GM21737 (cell line): Measurements from ENCODE around the gene COL23A1.

Source experiments
- ATAC-seq: cut with Tn5 transposase; IDR thresholded peaks from one replicate; pipeline ENCODE4 v1.9.1; 2021; ENCODE audit warnings: mild to moderate bottlenecking, moderate library complexity; ENCODE audit not compliant: unreplicated experiment

Gene COL23A1

DNA sequence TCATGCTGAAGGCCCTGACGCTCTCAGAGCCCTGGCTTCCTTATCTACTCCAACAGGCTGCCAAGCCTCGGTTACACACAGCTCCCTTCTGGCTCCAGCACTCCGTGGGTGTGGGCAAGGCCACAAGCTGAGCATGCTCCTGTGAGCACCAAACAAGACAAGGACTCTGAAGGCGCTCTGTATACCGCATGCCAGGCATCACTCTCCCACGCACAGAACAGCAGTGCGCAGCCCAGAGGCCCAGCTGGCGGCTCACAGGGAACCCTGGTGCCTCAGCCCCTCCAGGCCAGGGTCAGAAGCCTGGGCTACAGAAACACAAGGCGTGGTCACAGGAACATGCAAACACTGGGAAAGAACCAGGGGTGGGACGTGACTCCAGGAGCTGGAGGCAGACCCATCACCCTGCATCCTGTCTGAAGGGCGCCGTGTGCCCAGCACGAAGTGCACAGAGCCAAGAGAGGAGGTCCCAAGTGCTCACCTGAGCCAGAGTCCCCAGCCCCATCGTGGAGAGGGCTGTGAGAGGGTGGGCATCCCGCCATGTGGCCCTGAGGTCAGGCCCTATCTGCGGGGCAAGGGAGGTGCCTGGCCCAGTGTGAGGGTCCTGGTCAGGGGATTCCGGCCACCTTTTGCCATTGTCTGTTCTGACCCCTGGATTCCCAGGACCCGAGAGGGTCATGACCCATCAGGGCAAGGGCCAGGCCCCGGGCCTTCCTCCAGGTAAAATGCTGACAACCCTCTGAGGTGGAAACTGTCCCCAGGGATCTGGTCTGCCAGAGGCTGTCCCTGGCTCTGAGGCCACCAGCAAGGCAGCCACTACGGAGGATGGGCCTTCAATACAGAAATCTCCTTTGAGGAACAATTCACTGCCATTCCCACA is 54.7 kb downstream of the COL23A1 start:
- ATAC-seq: no peak

GRCh38 chr5:178533136-178533535 is 57.1 kb downstream of the COL23A1 start:
- ATAC-seq: no peak

- no peak for ATAC-seq
Measured at GRCh38 chr5:178532666-178533065, 57.5 kb downstream of the COL23A1 start.

DNA sequence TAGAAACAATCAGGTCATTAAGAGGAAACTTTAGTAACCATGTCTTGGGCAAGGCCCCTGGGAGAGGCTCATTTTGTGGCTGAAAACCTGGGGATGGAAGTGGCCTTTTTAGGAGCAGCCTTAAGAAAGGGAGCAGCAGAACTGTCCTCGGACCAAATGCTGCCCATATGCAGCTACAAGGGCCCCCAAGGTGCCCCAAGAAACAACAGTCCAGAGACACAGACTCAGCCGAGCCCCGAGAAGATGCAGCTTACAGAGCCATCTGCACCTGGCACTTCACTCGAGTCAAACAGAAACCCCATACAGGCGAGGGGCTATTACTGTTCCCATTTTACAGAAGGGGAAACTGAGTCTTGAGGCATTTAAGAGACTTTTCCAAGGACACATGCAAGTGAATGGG is 58.0 kb downstream of the COL23A1 start:
- no peak for ATAC-seq

DNA sequence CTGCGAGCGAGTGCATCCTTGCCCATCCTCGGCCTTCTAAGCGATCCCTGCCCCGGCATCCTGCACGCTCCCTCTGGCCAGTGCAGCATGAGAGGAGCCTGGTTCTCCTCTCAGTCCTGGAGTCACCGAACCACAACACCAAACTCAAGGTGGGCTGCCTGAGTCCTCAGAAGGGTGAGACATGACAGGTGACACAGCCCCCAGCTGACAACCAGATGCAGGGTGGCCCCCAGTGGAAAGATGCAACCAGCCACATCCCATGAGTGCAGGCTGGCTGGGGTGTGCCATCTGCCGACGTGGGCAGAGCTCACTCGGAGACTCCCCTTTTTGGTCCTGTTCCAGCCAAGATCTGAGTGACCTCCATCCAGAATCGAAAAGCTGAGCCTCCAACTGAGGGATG is 58.4 kb downstream of the COL23A1 start:
- ATAC-seq: no peak

DNA sequence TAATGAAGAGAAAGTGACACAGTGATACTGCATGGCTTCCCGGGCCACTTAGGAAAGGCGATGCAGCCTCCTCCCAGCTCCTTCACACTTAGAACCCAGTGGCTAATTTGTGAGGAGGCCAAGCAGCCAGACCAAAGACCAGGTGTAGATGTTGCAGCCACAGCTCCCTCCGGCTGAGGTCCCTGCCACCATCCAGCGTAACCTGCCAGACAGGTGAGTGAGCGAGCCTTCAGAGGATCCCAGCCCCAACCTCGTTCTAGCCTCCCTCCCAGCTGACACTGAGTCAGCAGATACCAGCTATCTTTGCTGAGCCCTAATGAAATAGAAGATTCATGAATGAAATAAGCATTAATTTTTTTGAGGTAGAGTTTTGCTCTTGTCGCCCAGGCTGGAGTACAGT is 59.7 kb downstream of the COL23A1 start:
- ATAC-seq: no peak

GRCh38 chr5:178529080-178529479 is 61.1 kb downstream of the COL23A1 start:
- no peak for ATAC-seq

GRCh38 chr5:178527458-178528307 is 62.5 kb downstream of the COL23A1 start:
- ATAC-seq: no peak

DNA sequence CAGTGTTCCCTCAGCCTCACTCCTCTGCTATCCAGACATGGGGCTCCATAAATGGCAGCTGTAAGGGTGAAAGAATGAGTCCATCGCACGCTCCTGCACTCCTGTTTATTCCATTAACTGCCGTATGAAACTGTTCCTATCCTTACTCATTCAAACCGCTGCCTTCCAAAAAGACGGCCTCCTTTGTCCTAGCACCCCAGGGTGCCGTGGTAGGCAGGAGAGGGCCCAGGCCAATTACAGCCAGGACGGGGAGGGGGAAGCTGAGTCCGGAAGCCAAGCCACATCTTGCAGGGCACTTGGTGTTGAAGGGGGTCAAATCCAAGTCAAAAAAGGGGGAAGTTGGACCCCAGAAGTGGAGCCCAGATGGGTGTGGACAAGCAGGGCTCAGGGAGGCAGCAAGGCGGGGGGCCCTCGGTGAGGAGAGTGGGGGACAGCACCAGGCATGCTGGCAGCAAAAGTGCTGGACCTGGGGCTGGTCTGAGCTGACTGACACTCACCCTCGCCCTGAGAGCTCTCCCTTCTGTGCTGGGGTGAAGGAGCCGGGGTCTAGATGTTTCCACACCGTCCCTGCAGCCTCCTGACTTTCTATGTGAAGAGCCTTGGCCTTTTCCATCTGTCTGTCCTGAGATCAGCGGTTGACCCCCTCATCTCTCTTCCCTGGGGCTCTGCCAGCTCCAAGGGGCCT is 63.3 kb downstream of the COL23A1 start:
- no peak for ATAC-seq

GRCh38 chr5:178525906-178526732 is 64.1 kb downstream of the COL23A1 start:
- no peak for ATAC-seq

DNA sequence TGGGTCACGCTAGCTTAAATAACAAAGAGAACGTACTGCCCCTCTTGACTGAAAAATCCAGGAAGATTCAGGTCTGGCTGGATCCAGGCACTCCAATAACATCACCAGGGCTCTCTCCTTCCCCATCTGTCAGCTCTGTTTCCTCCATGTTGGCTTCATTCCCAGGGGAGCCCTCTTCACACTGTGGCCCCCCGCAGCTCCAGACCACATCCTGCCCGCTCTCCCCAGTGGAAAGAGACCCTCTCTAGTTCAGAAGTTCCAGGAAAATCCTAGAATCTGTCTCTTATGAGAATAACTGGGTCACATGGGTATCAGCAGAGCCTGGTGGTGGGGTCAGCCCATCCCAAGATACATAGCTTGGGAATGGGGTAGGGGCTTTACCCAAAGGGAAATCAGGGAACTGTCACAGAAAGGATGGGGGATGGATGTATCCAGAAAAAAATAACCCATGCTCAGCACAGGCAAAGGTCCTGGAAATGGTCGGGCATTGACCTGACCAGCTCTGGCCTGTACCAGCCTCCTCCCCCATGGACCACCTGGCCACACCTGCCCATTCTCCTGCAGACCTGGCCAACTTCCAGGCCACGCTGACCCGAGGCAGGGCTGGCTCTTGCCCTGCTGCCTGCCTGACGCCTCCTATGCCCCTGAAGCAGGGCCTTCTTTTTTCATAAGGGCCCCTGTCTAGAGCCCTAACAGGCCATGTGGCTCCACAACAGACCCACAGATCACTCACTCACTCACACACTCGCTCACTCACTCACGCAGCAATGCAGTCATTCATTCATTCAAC is 65.9 kb downstream of the COL23A1 start:
- ATAC-seq: no peak

DNA sequence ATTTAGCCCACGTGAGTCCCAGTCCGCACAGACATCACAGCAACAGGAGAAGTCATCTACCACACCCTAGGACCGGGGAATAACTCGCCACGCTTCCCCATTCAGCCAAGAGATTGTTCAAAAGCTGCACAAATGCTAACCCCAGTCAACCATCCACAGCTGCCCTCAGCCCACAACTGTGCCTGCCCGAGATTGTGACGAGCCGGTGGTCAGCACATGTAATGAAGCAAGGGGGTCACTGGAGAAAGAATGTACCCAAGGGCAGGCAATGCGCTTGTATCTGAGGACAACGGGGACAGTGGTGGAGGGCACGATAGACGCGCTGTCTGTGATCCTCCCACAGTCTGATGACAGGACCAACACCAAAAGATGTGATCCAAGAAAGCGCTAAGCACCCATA is 67.8 kb downstream of the COL23A1 start:
- ATAC-seq: no peak

- ATAC-seq: no peak
Measured at GRCh38 chr5:178520851-178521250, 69.3 kb downstream of the COL23A1 start.

DNA sequence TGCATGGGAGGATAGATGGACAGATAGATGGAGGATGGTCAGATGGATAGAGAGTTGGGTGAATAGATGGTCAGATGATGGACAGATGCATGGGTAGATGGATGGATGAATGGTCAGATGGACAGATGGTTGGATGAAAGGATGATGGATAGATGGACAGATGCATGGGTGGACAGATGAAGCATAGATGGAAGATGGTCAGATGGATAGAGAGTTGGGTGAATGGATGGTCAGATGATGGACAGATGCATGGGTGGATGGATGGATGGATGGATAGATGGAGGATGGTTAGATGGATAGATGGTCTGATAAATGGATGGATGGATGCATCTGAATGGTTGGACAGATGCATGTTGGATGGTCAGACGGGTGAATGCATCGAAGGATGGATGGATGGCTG is 70.4 kb downstream of the COL23A1 start:
- ATAC-seq: no peak

GRCh38 chr5:178519155-178519554 is 71.0 kb downstream of the COL23A1 start:
- ATAC-seq: no peak

- ATAC-seq: no peak
Measured at GRCh38 chr5:178516504-178517235, 73.5 kb downstream of the COL23A1 start.

DNA sequence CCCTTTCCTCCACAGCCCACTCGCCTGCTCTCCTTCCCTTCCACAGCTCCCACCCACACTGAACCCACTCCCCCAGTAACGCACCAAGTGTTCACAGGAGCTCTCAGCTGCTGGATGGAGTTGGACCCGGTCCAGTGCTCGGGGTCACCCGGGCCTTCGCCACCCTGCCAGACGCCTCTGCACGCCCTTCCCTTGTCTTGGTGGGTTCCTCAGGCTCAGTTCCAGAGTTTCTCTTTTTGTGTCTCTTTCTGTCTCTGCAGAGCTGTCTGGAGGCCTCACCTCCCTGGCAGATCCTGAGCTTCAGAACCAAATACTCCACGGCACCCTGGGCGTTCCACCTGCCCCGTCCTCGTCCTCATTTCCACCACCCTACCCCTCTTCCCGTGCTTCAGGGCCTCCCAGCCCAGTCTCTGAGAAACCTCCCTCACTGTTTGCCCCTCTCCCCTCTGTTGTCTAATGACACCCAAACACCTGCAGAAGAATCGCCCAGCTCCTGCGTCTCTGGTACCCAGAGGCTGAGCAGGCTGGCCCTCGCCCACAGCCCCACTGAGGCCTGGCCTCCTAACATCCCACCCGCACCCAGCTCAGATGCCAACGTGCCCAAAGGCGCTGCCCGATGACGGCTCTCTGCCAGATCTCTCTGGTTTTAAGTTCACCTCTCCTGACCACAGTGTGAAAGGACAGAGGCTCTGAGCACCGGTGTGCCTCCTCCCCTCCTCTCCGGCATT is 74.3 kb downstream of the COL23A1 start:
- ATAC-seq: no peak

DNA sequence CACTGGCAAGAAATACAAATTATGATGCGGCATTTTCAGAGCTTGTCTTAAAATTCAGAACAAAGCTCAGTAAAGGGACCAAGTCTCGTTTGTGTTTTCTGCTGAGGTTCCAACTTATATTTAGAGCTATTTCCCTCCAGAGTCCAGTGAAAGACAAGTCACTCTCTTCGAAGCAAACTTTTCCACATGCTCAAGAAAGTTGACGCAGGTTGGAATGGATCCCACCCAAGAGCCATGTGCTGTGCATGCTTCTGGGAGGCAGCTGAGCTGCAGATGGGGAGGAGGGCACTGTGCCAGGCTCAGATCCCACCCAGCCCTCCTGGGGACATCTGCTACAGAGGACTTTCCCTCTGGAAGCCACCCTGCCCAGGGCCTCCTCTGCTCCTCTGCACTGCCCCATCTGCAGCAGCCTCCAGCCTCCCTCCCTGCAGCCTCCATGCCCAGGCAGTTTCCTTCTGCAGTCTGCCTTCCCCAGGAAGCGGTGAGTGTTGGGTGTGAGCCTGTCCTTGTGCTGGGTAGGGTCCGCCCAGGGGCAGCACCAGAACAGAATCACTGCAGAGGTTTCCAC is 75.3 kb downstream of the COL23A1 start:
- no peak for ATAC-seq
